Measurements from ENCODE around the gene ZNF200.
A peak's percentile ranks its signal among the peaks of the same experiment; 100 is the strongest.

The ZNF200 gene

GRCh38 chr16:3175157-3176093 lies 59.5 kb downstream of the ZNF200 start:
- Histone ChIP-seq H4K20me1 (peaks cover 0 to 20% (median 4%) of the 10 kb centered on the region in 11 experiments; a peak in 8 of 22 replicates), H3K4me2 (no peak overlapping the region), H3K27me3 (peaks cover 70 to 98% (median 82%) of the 10 kb centered on the region in 11 experiments), H3K9ac (no peak overlapping the region), H3K4me1 (peaks cover 17 to 35% (median 26%) of the 10 kb centered on the region in 10 experiments), H3K4me3 (no peak overlapping the region), H3K27ac (no peak overlapping the region), H3K36me3 (no peaks in the 10 kb centered on the region), H3K9me3 (replicated peaks in 1 of 11) (peaks cover 0 to 39% (median 16%) of the 10 kb centered on the region in 11 experiments; a peak in 12 of 22 replicates)
- TF ChIP-seq Cebpa-rat (IDR thresholded peaks at IDR 0.05), result no peak

DNA sequence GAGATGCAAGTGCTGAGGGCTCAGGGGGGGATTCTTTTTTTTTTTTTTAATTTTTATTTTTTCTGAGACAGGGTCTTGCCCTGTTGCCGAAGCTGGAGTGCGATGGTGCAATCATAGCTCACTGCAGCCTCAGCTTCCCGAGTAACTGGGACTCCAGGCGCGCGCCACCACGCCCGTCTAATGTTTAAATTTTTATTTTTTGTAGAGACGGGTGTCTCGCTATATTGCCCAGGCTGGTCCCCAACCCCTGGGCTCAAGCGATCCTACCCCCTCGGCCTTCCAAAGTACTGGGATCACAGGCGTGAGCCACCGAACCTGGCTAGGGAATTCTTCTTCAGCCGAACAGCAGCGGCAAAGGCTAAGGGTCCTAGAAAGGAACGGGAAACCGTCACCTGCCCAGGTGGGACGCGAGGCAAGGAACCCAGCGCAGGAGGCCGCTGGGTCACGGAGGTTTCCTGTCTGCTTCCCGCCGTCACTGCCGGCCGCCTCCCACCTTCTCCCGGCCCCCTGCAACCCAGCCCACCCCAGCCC lies 60.3 kb downstream of the ZNF200 start:
- Histone ChIP-seq H3K36me3 (no peaks in the 10 kb centered on the region), H4K20me1 (peaks cover 0 to 23% (median 7%) of the 10 kb centered on the region in 11 experiments; a peak in 8 of 22 replicates), H3K4me2 (peak overlapping the region in 6 of 11 experiments; percentile 60 to 74 (median 66); a peak in 11 of 22 replicates), H3K4me3 (0 out of 20 replicates have a peak overlapping the region, but pooled peaks of 1 of the 10 experiments have one; percentile 6), H3K27me3 (peaks cover 70 to 98% (median 82%) of the 10 kb centered on the region in 11 experiments), H3K4me1 (peaks cover 17 to 35% (median 28%) of the 10 kb centered on the region in 10 experiments), H3K9me3 (replicated peaks in 1 of 11) (peaks cover 0 to 39% (median 16%) of the 10 kb centered on the region in 11 experiments; a peak in 12 of 22 replicates), H3K9ac (no peak overlapping the region), H3K27ac (no peak overlapping the region)
- TF ChIP-seq Cebpa-rat (IDR thresholded peaks at IDR 0.05), result no peak

DNA sequence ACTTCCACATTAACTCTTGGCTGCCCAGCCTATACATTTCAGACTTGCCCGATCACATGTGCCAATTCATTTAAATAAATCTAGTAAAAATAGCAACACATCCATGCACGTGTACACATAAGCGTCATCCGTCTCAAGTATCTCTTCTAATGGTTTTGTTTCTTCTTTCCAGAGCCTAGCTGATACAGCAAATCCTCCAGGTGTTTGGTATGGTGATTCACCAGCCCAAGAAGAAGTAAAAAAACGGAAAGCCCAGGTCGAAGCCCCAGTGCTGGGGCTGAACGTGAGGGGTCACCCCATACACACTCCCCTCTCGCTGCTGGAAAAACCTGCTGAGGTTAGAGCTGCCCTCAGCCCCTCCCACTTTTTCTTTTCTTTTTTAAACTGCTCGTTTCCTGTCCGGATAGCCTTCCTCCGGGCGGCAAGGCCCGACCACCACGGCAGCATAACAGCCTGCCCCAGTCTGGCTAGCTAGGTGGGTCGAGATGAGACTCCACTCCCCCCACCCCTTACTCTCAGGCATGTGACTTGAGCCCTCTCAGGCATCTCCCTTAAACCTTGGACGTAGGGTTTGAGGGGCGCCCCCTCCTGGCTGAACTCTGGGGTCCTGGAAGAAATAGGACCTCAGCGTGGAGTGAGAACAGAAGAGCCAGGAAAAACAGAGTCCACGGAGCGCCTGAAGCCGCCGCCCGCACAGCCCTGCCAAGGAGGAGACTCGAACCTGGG lies 60.9 kb downstream of the ZNF200 start:
- H3K27ac ChIP-seq, result no peak overlapping the region
- H3K9ac ChIP-seq, result no peak overlapping the region

More for the DNA sequence above, 60.9 kb downstream of the ZNF200 start:
- Histone ChIP-seq H3K36me3 (no peaks in the 10 kb centered on the region), H3K27me3 (peaks cover 75 to 98% (median 82%) of the 10 kb centered on the region in 11 experiments), H4K20me1 (peaks cover 0 to 23% (median 7%) of the 10 kb centered on the region in 11 experiments; a peak in 8 of 22 replicates), H3K4me3 (peak overlapping the region in 3 of 10 experiments; percentile 6 to 42 (median 29); a peak in 2 of 20 replicates), H3K4me1 (peaks cover 17 to 35% (median 28%) of the 10 kb centered on the region in 10 experiments), H3K4me2 (peak overlapping the region; percentile 31 to 74 (median 60)), H3K9me3 (replicated peaks in 1 of 11) (peaks cover 0 to 39% (median 16%) of the 10 kb centered on the region in 11 experiments; a peak in 12 of 22 replicates)
- no peak for TF ChIP-seq Cebpa-rat (IDR thresholded peaks at IDR 0.05)
